Astrocyte of the cerebellum (primary cell): ENCODE data around the gene WNT16.

Source experiments
- DNase-seq: peaks from one replicate; pipeline ENCODE4 v3.0.0-alpha.2; 2011; ENCODE audit warnings: low read depth
- H3K4me3 ChIP-seq: 2 replicates; pipeline ENCODE4 v1.5.1; 2011; ENCODE audit warnings: mild to moderate bottlenecking, low read depth, low read length, moderate library complexity
- in situ Hi-C: cut with HindIII; loops from 2 replicates; pipeline ENCODE4 v1.10.0; 2017; ENCODE audit warnings: low sequenced_read_pairs
- TF ChIP-seq, protein P1 (sequence below): IDR thresholded peaks from 2 replicates; pipeline ENCODE4 v1.5.1; 2012; ENCODE audit warnings: low read length, low read depth, moderate library complexity, mild to moderate bottlenecking; ENCODE audit errors: missing control alignments

WNT16 gene

DNA sequence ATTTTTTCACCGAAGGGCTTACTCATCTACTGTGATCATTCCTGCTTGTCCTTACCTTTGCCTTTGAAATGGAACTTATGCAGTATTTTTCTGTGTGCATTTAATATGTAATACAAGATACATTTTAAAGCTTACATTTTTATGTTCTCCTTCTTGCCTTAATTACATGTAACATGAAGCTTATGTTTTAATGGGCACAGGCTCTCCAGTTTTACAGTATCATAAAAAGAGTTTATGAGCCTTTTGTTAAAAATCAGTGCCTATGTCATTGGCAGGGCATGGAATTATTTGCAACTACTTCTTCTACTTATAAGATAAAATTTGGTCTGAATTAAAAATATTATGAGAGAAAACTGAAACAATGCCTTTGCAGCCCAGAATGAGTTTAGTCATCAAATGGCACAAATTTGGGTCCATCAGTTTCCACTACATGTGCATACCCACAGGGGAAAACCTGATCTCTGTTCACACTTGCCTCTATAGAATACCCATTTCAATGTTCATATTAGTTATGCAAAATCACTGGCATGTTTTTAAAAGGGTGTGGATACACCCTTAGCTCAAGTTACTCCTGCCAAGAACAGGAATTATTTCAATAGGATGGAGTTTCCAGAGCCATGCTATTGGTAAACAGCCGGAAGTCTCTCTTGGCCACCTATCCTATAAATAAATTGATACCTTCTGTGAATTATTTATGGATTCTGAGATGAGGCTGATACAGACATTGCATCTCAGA is 27.9 kb upstream of the WNT16 start:
- no peak for DNase-seq
- TF ChIP-seq, protein P1, sequence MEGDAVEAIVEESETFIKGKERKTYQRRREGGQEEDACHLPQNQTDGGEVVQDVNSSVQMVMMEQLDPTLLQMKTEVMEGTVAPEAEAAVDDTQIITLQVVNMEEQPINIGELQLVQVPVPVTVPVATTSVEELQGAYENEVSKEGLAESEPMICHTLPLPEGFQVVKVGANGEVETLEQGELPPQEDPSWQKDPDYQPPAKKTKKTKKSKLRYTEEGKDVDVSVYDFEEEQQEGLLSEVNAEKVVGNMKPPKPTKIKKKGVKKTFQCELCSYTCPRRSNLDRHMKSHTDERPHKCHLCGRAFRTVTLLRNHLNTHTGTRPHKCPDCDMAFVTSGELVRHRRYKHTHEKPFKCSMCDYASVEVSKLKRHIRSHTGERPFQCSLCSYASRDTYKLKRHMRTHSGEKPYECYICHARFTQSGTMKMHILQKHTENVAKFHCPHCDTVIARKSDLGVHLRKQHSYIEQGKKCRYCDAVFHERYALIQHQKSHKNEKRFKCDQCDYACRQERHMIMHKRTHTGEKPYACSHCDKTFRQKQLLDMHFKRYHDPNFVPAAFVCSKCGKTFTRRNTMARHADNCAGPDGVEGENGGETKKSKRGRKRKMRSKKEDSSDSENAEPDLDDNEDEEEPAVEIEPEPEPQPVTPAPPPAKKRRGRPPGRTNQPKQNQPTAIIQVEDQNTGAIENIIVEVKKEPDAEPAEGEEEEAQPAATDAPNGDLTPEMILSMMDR: no peak
- H3K4me3 ChIP-seq: no peak overlapping the region
- in situ Hi-C loops: no loop called here

DNA sequence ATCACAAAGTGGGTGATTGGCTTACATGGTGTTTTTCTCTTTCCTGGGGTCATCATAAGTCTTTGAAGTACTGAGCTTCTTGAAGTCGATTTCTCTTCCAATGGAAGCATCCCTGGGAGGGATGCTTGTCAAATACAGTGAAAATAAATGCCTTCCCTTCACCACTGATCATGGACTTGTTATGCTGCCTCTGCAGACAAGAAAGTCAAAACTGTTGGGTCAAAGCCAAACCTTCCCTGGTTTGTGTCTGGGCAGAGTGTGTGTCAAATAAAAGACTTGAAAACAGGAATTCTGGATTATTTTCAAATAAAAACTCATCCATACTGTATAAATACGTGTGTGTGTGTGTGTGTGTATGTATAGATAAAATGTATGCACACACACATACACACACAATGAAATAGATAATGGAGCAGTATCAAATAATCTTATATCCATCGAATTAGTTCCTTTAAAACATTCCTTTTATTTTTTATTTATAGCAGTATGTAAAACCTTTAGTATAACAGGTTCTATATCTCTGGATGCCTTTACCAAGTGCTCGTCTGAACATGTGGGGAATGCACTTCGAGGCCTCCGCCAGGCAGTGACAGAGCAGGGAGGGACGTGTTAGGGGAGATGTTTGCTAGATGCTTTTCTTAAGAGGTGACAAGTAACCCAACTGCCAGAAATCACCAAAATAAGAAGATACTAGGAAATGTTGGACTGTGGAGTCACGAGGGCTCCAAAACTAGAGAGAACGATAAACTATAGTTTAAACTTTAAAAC is 27.2 kb upstream of the WNT16 start:
- in situ Hi-C loops: no loop called here
- no peak overlapping the region for H3K4me3 ChIP-seq
- TF ChIP-seq, protein P1: no peak
- DNase-seq: no peak

DNA sequence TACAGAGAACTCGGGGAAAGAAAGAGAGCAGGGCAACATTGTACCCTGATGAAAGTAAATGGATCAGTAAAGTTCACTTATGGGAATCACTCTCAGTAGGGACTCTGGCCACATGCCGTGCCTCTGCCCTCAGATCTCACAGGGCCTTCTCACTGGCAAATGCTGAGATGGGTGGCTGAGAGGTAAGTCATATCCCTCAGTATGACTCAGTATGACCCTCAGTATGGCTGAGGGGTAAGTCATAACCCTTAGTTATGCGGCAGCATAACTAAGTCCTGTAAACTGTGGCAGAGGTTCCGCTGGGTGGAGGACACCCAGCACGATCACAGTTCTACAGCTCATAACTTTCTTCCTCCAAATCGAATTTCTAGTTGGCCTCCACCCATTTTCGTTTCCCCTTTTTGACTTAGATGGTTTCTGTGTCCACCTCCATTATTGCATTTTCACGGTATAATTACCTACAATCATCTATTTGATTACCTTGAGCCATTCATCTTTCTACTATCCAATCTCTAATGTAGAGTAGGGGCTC is 26.5 kb upstream of the WNT16 start:
- TF ChIP-seq, protein P1: no peak
- in situ Hi-C loops: no loop called here
- no peak for DNase-seq
- no peak overlapping the region for H3K4me3 ChIP-seq

DNA sequence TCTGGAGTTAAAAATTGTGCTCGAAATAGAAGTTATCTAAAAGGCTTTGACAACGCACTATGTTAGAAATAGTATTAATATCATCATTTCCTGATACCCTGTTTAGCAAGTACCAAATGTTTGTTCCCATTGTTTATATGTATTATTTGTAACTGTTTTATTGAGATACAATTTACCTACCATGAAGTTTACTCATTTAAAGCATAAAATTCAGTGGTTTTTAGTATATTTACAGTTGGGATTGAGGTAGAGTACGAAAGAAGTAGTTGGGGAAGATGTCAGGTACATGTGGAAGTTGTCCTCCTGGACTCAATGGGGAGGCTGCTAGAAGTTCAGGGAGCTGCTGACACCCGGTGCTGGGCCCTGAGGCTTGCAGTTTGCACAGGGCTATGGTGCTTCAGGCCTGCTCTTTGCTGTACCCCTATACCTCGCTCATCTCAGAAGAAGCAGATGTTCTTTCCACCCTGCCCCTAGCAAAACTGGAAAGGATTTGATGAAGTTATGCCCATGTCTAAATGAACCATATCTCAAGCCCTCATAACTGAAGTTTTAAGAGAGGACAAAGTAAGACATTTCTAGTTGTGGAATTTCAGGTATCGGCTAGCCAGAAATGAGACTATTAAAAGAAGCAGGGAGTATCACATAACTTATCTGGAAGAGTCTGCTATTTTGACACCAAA is 25.2 kb upstream of the WNT16 start:
- TF ChIP-seq, protein P1: no peak
- no peak overlapping the region for H3K4me3 ChIP-seq
- in situ Hi-C loops: no loop called here
- DNase-seq: no peak

DNA sequence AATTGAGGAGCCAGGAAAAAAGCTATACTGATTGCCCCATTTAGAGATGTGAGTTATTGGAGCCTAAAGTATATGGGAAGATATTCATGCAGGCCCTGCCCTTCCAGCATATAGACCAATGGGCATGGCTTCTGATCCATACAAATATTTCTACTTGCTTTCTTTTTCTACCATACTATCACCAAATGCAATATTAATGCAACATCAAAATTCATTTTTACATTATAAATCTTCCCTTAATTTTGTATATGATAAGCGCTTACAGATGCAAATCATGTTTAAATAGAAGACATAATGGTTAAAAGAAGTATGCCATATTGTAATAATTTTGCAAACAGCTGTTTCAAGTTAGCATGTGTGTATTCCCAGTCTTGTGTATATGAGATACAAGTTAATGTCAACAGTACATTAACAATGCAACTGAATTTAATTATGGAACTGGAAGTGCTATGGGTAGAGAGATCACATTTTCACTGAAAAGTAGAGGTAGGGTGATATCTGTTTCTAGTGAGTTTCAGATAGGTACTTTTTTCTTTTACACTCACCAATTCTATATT is 24.6 kb upstream of the WNT16 start:
- in situ Hi-C loops: no loop called here
- no peak overlapping the region for H3K4me3 ChIP-seq
- TF ChIP-seq, protein P1: no peak
- DNase-seq: no peak

DNA sequence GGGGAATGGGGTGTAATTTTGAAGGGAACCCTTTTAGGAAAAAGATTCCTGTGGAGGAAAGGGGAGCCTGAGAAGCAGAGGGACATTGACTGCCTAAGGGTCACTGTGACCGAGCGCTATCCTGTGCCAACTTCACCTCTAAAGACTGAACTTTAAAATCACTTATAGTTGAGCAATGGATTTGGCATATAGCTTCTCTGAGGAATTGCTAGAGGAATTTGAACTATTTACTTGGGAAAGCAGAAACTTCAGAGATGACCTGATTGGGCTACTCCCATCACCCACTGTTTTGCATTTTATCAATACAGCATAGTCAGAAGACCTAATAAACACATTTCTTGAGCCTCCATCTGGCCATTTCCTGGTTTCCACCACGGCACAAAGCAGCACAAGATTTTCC is 23.7 kb upstream of the WNT16 start:
- no peak overlapping the region for H3K4me3 ChIP-seq
- TF ChIP-seq, protein P1: no peak
- in situ Hi-C loops: no loop called here
- no peak for DNase-seq
